K562 (cell line): Measurements from ENCODE around the gene AP5Z1. TPM values are rescaled to one million over a fixed set of nuclear protein-coding genes. Genes with fewer than 3 reads are reported as not detected.

Experiments used
- ARNT ChIP-seq, 2 experiments: fragments of 450-650 bp; IDR thresholded peaks; 2 replicates each; pipeline ENCODE4 v1.6.1; 2016; ENCODE audit warnings: mild to moderate bottlenecking in 1 of 2
- MBD2 ChIP-seq: sonication (generic); IDR thresholded peaks from 2 replicates; pipeline ENCODE4 v1.6.1; 2016; ENCODE audit warnings: low read depth, borderline replicate concordance
- POLR2B ChIP-seq: fragments of 450-650 bp; IDR thresholded peaks from 2 replicates; pipeline ENCODE4 v1.6.1; 2018; ENCODE audit warnings: low read depth; ENCODE audit not compliant: partially characterized antibody
- SREBF2 ChIP-seq: sonication (generic); formaldehyde crosslinking; IDR thresholded peaks from 2 replicates; pipeline ENCODE4 v1.4.0; 2020; ENCODE audit warnings: mild to moderate bottlenecking, missing genetic modification reagents
- ZNF217 ChIP-seq: sonication (generic); formaldehyde crosslinking; IDR thresholded peaks from 2 replicates; pipeline ENCODE4 v1.8.0; 2022; ENCODE audit warnings: mild to moderate bottlenecking, missing genetic modification reagents
- polyA plus RNA-seq, 8 experiments: library from polyadenylated mRNA; depleted of rRNA in 4 of 8; stranded (reverse) in 5 of 8; unstranded in 3 of 8; fragments of >200 nt; fragmentation: Nextera tagmentation in 2 of 8; fragmentation: Illumina TruSeq in 1 of 8; extraction: Ambion mirVana in 2 of 8; extraction: Trizol in 1 of 8; gene quantifications; 2 replicates each; pipeline versions ENCODE4 v1.2.1 to v1.2.3, GENCODE V29; 2011 to 2014; ENCODE audit warnings: inconsistent platforms in 1 of 8, missing spikeins in 1 of 8
- total RNA-seq, 7 experiments: library from RNA; depleted of rRNA in 6 of 7; stranded (reverse); fragments of >200 nt in 6 of 7; fragmentation: Illumina TruSeq in 2 of 7; extraction: Trizol in 2 of 7; gene quantifications; 2 replicates each; pipeline versions ENCODE4 v1.2.1 to v1.2.3, GENCODE V29; 2011 to 2021; ENCODE audit warnings: low replicate concordance in 1 of 7
- TF ChIP-seq, protein P1 (sequence below): fragments of 150-350 bp; conservative IDR thresholded peaks from 2 replicates; pipeline ENCODE4 v1.6.1; 2014; ENCODE audit warnings: low read length
- TF ChIP-seq, protein P2 (sequence below): sonication (generic); formaldehyde crosslinking; IDR thresholded peaks from 2 replicates; pipeline ENCODE4 v1.4.0; 2020; ENCODE audit warnings: mild to moderate bottlenecking, missing genetic modification reagents
- TF ChIP-seq, protein P3 (sequence below): sonication (generic); formaldehyde crosslinking; IDR thresholded peaks from 2 replicates; pipeline ENCODE4 v1.9.0; 2022; ENCODE audit warnings: mild to moderate bottlenecking, missing genetic modification reagents
- TF ChIP-seq, protein P4 (sequence below): sonication (generic); formaldehyde crosslinking; IDR thresholded peaks from 2 replicates; pipeline ENCODE4 v1.8.0; 2023; ENCODE audit warnings: missing genetic modification reagents, mild to moderate bottlenecking, borderline replicate concordance
- TF ChIP-seq, protein P5 (sequence below): fragments of 450-650 bp; formaldehyde crosslinking; IDR thresholded peaks from 2 replicates; pipeline ENCODE4 v1.4.0; 2020; ENCODE audit warnings: mild to moderate bottlenecking, moderate library complexity
- TF ChIP-seq, protein P6 (sequence below): fragments of 450-650 bp; IDR thresholded peaks from 2 replicates; pipeline ENCODE4 v1.6.1; 2016; ENCODE audit warnings: antibody characterized with exemption
- TF ChIP-seq, protein P7 (sequence below): fragments of 250-450 bp; sonication (Bioruptor Pico); IDR thresholded peaks from 2 replicates; pipeline ENCODE4 v1.9.0; 2021; ENCODE audit warnings: mild to moderate bottlenecking

Gene AP5Z1
- total and polyA plus RNA-seq, 9 of the 15 experiments (the other 6 are each of a cell fraction or from before 2014, with no cell fraction given): 0.06 to 31.1 (median 6.4) TPM

DNA sequence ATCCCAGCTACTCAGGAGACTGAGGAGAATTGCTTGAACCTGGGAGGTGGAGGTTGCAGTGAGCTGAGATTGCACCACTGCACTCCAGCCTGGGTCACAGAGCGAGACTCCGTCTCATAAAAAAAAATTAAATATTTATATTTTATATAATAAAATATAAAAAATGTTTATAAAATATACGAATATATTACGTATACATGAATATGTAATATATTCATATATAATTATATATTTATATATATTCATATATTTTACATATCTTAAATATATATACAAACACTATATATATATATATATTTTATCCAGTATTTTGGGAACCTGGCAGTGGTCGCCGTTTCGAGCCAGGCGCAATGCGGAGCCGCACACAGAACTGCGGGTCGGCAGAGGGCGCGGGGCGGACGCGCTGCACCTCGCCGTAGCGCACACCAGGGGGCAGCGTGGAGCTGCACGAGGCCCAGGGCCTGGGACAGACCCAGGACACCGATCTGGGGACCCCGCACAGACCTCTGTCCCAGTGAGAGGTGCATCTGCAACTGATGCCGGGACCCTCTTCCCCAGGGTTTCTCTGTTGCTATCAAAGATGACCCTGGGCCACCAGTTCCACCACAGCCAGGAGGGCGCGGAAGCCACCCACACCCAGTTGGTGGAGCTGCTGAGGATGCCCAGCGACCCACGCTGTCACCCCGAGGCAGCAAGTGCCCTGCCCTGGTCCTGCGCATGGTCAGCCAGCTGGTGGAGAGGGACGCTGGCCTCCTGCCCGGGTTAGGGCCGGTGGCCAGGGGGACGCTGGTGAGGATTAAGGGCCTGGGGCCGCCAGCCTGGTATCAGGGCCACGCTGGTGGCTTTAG lies 22.7 kb downstream of the AP5Z1 start (continued):
- TF ChIP-seq, protein P1, sequence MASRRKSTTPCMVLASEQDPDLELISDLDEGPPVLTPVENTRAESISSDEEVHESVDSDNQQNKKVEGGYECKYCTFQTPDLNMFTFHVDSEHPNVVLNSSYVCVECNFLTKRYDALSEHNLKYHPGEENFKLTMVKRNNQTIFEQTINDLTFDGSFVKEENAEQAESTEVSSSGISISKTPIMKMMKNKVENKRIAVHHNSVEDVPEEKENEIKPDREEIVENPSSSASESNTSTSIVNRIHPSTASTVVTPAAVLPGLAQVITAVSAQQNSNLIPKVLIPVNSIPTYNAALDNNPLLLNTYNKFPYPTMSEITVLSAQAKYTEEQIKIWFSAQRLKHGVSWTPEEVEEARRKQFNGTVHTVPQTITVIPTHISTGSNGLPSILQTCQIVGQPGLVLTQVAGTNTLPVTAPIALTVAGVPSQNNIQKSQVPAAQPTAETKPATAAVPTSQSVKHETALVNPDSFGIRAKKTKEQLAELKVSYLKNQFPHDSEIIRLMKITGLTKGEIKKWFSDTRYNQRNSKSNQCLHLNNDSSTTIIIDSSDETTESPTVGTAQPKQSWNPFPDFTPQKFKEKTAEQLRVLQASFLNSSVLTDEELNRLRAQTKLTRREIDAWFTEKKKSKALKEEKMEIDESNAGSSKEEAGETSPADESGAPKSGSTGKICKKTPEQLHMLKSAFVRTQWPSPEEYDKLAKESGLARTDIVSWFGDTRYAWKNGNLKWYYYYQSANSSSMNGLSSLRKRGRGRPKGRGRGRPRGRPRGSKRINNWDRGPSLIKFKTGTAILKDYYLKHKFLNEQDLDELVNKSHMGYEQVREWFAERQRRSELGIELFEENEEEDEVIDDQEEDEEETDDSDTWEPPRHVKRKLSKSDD: no peak
- no peak for TF ChIP-seq MBD2
- TF ChIP-seq ZNF217 (CRISPR knock-in tag): no peak
- TF ChIP-seq, protein P2, sequence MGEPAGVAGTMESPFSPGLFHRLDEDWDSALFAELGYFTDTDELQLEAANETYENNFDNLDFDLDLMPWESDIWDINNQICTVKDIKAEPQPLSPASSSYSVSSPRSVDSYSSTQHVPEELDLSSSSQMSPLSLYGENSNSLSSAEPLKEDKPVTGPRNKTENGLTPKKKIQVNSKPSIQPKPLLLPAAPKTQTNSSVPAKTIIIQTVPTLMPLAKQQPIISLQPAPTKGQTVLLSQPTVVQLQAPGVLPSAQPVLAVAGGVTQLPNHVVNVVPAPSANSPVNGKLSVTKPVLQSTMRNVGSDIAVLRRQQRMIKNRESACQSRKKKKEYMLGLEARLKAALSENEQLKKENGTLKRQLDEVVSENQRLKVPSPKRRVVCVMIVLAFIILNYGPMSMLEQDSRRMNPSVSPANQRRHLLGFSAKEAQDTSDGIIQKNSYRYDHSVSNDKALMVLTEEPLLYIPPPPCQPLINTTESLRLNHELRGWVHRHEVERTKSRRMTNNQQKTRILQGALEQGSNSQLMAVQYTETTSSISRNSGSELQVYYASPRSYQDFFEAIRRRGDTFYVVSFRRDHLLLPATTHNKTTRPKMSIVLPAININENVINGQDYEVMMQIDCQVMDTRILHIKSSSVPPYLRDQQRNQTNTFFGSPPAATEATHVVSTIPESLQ: no peak
- TF ChIP-seq, protein P3, sequence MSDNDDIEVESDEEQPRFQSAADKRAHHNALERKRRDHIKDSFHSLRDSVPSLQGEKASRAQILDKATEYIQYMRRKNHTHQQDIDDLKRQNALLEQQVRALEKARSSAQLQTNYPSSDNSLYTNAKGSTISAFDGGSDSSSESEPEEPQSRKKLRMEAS (CRISPR knock-in tag): peak; percentile 40; the same call in 1 of the 2 replicates
- no peak for TF ChIP-seq POLR2B
- TF ChIP-seq ARNT (IDR thresholded peaks at IDR 0.05): no peak
- no peak for TF ChIP-seq SREBF2 (CRISPR knock-in tag)
- TF ChIP-seq, protein P4, sequence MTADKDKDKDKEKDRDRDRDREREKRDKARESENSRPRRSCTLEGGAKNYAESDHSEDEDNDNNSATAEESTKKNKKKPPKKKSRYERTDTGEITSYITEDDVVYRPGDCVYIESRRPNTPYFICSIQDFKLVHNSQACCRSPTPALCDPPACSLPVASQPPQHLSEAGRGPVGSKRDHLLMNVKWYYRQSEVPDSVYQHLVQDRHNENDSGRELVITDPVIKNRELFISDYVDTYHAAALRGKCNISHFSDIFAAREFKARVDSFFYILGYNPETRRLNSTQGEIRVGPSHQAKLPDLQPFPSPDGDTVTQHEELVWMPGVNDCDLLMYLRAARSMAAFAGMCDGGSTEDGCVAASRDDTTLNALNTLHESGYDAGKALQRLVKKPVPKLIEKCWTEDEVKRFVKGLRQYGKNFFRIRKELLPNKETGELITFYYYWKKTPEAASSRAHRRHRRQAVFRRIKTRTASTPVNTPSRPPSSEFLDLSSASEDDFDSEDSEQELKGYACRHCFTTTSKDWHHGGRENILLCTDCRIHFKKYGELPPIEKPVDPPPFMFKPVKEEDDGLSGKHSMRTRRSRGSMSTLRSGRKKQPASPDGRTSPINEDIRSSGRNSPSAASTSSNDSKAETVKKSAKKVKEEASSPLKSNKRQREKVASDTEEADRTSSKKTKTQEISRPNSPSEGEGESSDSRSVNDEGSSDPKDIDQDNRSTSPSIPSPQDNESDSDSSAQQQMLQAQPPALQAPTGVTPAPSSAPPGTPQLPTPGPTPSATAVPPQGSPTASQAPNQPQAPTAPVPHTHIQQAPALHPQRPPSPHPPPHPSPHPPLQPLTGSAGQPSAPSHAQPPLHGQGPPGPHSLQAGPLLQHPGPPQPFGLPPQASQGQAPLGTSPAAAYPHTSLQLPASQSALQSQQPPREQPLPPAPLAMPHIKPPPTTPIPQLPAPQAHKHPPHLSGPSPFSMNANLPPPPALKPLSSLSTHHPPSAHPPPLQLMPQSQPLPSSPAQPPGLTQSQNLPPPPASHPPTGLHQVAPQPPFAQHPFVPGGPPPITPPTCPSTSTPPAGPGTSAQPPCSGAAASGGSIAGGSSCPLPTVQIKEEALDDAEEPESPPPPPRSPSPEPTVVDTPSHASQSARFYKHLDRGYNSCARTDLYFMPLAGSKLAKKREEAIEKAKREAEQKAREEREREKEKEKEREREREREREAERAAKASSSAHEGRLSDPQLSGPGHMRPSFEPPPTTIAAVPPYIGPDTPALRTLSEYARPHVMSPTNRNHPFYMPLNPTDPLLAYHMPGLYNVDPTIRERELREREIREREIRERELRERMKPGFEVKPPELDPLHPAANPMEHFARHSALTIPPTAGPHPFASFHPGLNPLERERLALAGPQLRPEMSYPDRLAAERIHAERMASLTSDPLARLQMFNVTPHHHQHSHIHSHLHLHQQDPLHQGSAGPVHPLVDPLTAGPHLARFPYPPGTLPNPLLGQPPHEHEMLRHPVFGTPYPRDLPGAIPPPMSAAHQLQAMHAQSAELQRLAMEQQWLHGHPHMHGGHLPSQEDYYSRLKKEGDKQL: no peak
- TF ChIP-seq, protein P5, sequence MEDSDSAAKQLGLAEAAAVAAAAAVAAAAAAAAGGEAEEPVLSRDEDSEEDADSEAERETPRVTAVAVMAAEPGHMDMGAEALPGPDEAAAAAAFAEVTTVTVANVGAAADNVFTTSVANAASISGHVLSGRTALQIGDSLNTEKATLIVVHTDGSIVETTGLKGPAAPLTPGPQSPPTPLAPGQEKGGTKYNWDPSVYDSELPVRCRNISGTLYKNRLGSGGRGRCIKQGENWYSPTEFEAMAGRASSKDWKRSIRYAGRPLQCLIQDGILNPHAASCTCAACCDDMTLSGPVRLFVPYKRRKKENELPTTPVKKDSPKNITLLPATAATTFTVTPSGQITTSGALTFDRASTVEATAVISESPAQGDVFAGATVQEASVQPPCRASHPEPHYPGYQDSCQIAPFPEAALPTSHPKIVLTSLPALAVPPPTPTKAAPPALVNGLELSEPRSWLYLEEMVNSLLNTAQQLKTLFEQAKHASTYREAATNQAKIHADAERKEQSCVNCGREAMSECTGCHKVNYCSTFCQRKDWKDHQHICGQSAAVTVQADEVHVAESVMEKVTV (CRISPR knock-in tag): peak; percentile 60; the same call in 1 of the 2 replicates
- TF ChIP-seq, protein P6, sequence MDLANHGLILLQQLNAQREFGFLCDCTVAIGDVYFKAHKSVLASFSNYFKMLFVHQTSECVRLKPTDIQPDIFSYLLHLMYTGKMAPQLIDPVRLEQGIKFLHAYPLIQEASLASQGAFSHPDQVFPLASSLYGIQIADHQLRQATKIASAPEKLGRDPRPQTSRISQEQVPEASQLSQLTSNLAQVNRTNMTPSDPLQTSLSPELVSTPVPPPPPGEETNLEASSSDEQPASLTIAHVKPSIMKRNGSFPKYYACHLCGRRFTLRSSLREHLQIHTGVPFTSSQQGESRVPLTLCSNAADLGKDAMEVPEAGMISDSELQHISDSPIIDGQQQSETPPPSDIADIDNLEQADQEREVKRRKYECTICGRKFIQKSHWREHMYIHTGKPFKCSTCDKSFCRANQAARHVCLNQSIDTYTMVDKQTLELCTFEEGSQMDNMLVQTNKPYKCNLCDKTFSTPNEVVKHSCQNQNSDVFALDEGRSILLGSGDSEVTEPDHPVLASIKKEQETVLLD: no peak
- TF ChIP-seq, protein P7, sequence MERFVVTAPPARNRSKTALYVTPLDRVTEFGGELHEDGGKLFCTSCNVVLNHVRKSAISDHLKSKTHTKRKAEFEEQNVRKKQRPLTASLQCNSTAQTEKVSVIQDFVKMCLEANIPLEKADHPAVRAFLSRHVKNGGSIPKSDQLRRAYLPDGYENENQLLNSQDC (CRISPR knock-in tag): no peak
